ENCODE results near the gene ERAS.

ERAS gene

DNA sequence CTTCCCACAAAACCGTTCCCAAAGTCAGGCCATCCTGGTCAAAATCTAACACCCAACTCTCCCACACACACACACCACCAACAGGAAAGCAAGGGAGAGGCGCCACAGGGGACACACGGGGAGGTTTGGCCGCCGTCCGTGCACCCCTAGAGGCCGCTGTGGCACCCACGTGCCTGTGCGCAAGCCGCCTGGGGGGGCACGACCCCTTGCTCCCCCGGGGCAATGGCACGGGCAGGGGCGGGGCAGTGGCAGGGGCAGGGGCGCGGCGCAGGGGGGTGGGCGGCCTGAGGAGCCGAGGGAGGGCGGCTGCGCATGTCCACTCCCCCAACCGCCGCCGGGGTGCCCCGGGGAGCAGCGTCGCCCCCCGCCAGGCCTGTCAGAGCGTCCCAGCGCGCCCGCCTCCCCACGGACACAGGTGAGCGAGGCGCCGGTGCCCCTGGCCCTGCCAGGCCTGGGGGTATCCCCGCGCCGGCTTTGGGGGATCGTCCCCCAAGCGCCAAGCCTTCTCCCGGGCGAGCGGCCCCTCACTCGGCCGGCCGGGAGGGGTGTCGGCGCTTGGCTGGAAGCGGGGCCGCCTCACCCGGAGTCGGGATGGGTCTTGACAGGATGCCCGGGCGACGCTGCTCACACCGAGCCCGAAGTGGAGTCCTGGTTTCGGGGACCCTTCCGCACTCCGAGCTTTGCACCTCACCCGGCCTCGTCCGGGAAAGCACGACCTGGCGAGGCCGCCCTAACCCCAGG is at the start of gene ERAS:
Gene ERAS, plus strand, starts transcription at position 379 of the 741 bp plus-strand sequence. CDS start 2,611 bp downstream, outside the sequence.
- no peak for DNase-seq (ENCODE audit: low read depth, low spot score)

DNA sequence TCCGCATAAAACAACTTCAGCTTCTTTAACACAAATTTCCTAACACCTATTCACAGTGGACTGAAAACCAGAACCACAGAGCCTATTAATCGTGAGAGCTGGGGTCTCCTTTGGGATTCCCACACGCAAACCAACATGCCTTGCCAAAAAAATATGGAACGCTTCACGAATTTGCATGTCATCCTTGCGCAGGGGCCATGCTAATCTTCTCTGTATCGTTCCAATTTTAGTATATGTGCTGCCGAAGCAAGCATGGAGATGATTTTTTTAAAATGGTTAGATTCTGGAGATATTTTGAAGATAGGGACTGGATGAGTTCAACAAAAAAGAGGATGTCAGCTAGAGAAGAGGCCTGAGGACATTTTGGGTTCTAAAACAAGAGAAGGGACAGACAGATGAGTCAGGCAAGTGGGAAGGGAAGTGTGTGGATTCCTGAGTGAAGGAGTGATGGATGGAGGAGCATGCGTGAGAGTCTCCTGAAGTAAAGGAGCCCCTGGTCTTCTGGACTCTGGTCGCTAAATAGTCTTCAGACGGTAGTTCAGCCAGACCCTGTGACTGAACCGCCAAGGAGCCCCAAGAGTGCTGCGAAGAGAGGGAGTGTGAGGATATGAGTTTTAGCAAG is 49.4 kb upstream of the ERAS start:
- DNase-seq (ENCODE audit: low read depth, low spot score): no peak

DNA sequence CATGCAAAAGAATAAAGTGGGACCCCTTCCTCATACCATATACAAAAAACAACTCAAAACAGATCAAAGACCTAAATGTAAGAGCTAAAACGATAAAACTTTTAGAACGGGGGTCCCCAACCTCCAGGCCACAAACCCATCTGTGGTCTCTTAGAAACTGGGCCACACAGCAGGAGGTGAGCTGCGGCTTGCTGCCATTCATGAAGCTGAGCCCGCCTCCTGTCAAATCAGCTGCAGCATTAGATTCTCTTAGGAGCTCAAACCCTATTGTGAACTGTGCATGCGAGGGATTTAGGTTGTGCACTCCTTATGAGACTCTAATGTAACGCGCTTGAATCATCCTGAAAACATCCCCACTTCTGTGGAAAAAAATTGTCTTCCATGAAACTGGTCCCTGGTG is 46.9 kb upstream of the ERAS start:
- DNase-seq (ENCODE audit: low read depth, low spot score): no peak

DNA sequence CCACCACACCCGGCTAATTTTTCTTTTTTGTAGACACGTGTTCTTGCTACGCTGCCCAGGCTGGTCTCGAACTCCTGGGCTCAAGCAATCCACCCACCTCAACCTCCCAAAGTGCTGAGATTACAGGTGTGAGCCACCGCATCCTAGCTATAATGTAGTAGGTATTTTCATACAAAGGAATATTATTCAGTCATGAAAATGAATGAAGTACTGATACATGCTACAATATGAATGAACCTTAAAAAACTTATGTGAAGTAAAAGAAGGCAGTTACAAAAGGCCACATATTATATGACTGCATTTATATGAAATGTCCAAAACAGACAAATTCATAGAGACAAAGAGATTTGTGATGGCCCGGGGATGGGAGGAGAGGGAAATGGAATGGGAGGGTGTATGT is 44.6 kb upstream of the ERAS start:
- no peak for DNase-seq (ENCODE audit: low read depth, low spot score)

- DNase-seq (ENCODE audit: low read depth, low spot score): no peak
Observed at GRCh38 chrX:48782216-48782615, 44.1 kb upstream of the ERAS start.

GRCh38 chrX:48782795-48783194 is 43.5 kb upstream of the ERAS start:
- no peak for DNase-seq (ENCODE audit: low read depth, low spot score)

DNA sequence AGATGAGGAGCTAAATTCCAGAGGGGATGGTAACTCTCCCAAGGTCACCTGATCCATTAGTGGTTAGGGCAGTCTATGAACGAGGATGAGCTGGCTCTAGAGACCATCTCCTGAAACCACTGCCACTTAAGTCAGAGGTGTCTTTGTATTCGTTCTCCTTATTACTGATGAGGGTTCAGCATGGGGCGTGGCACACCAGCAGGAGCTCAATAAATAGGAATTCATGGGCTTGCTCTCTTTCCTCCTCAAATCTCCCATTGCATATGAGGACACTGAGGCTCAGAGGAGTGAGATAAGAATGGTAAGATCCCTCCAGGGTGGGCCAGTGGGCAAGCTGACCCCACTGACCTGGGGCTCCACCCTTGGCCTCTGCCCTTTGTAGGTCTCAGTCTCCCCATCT is 41.6 kb upstream of the ERAS start:
- DNase-seq (ENCODE audit: low read depth, low spot score): no peak

DNA sequence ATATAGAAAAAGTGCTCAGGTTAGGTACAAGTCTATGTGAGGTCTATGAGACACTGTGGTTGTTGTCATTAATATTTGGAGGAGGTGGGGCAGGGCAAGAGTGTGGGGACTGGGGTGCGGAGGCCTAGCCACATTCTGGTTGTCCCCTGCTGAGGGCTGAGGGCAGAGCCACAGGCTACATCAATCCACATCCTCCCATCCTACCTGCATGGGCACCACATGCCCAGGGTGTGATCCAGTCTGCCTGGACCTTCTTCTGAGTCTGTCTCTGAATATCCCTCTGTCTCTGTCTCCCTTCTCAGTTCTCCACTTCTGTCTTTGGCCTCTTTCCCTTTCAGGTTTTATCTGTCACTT is 41.1 kb upstream of the ERAS start:
- no peak for DNase-seq (ENCODE audit: low read depth, low spot score)

- DNase-seq (ENCODE audit: low read depth, low spot score): no peak
Observed at GRCh38 chrX:48785540-48786214, 40.6 kb upstream of the ERAS start.

GRCh38 chrX:48786341-48786800 is 39.9 kb upstream of the ERAS start, which contains the start of gene GATA1:
Gene GATA1 (plus strand): TSS chrX:48786590. CDS start chrX:48791110, 4,520 bp downstream.
- no peak for DNase-seq (ENCODE audit: low read depth, low spot score)

GRCh38 chrX:48786825-48787504 is 39.3 kb upstream of the ERAS start:
- DNase-seq (ENCODE audit: low read depth, low spot score): no peak

- no peak for DNase-seq (ENCODE audit: low read depth, low spot score)
Observed at GRCh38 chrX:48787505-48788443, 38.5 kb upstream of the ERAS start.

DNA sequence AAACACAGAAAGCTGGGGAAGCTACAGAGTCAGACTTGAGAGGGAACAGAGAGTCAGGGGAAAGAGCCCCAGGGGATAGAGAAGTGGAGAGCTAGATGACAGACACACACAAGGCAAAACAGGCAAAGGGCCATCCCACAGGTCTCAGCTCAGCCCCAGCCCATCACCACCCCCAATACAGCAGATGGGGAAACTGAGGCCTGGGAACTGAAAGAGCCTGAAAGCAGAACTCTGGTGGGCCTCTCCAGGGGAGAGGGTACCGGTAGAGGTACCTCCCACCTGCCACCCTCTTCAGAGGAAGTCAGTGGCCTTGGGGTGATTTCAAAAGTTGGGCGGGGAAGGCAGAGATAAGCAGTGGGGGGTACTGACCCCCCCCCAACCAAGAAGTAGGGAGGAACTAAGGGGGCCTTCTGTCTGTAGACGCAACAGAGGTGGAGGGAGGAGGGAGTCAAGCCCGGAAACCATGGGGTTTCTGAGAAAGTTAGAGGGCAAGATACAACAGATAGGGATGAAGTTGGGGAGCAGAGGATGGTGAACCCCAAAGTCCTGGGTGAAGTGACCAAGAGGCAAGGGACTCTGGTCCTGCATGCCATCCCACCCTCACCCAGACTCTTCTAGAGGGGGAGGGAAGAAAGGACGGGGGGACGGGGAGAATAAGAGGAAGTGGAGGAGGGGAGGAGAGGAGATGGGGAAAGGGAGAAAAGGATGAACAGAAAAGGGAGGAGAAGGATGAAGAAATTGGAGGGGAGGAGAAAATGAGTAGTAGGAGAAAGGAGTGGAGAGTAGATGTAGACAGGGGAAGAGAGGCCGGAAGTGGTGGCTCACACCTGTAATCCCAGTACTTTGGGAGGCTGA is 36.7 kb upstream of the ERAS start:
- DNase-seq (ENCODE audit: low read depth, low spot score): no peak

DNA sequence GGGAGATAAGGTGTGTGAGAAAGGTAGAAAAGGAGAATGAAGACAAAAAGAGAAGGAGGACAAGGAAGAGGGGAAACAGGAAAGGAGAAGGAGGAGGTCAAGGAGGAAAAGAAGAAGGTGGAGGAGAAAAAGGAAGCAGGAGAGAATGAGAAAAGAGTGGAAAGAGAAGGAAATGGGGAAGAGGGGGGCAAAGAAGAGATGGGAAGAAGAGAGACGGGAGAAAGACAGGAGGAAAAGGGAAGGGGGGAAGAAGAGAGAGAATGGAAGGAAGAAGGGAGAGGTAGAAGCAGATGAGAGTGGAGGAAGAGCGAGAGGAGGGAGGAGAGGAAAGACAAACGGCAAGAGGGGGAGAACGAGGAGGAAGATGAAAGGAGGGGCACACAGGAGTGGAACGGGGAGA is 35.8 kb upstream of the ERAS start:
- no peak for DNase-seq (ENCODE audit: low read depth, low spot score)

DNA sequence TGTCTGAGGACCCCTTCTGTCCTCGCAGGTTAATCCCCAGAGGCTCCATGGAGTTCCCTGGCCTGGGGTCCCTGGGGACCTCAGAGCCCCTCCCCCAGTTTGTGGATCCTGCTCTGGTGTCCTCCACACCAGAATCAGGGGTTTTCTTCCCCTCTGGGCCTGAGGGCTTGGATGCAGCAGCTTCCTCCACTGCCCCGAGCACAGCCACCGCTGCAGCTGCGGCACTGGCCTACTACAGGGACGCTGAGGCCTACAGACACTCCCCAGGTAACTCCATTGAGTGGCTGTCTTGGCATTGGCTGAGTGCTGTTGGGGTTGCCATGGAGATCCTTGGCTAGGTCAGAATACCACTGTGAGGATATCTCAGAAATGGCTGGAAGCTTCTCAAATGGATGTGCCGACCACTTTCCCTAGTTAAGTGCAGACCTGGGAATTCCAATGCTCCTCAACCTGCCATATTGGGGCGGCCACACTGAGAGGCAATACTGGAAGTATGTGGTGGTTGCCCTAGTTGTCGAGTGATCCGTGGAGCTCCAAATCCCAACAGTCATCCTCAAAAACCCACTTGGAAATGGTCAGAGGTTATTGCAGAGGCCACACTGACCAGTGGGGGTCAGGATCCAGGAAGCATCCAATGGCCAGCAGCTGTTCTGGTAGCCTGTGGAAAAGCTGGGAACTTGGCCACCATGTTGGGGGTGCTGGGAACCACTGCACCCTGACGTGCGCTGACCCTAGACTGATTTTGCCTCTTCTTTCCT is 35.1 kb upstream of the ERAS start:
- DNase-seq (ENCODE audit: low read depth, low spot score): no peak

DNA sequence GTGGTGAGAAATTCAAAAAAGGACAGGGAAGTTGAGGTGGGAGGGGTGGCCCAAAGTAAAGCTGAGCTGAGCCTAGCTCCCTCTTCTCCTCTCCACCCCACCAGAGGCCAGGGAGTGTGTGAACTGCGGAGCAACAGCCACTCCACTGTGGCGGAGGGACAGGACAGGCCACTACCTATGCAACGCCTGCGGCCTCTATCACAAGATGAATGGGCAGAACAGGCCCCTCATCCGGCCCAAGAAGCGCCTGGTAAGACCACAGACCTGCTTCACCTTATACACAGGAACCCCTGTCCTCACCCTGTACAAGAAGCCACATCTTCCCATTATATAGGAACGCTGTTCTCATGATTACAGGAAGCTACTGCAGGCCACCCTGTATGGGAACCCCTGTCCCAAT is 34.1 kb upstream of the ERAS start:
- no peak for DNase-seq (ENCODE audit: low read depth, low spot score)

DNA sequence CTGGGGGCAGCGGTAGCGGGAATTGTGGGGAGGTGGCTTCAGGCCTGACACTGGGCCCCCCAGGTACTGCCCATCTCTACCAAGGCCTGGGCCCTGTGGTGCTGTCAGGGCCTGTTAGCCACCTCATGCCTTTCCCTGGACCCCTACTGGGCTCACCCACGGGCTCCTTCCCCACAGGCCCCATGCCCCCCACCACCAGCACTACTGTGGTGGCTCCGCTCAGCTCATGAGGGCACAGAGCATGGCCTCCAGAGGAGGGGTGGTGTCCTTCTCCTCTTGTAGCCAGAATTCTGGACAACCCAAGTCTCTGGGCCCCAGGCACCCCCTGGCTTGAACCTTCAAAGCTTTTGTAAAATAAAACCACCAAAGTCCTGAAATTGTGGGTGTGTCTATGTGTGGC is 32.4 kb upstream of the ERAS start:
- no peak for DNase-seq (ENCODE audit: low read depth, low spot score)

DNA sequence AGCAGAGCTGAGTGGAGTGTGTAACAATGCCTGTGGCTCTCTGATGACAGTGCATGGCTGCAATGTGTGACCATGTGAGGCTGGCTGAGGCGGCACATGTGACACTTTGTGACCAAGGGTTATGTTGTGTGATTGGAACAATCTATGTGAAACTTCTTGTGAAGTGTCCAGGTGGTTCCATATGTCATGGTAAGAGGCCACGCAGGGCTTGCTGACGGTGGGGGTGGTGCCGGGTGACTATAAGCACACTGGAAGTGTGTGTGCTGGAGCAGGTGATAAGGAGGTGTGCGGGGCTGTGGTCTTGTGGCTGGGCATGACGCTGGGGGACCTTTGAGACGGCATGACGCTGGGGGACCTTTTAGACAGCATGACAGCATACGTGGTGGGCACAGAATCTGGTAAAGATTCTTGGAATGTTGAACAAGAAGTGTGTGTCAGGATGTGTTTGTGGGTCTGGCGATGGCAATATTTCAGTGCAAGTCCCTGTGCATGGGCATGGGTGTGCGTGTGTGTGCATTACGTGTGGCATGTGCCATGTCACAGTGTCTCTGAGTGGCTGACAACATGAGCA is 31.9 kb upstream of the ERAS start:
- DNase-seq (ENCODE audit: low read depth, low spot score): no peak

DNA sequence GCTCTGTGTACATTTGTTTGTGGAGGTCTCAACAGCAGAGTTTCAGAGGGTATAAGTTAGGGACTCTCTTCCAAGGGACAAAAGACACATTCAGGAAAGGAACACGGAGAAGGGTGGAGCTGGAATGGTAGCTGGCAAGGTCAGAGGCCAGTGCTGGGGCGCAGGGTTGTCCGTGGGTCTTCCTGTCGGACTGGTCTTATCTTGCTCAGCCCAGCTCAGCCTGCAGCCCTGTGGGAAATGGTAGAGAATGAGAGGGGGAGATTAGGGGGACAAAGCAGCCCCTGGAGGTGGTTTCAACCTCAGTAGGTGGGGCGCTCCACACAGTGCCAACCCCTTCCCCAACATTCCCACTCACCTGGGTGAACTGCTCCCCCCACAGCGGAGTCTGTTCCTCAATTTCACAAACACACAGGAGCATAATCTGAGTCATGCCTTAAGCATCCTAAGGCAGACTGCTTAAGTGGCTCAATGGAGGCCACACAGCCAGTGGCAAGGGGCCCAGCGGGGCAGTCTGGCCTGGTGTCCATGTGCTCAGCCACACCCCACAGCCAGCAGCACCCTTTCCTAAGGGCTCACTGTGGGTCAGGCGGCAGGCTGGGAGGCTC is 31.3 kb upstream of the ERAS start:
- no peak for DNase-seq (ENCODE audit: low read depth, low spot score)

All from brain pericyte (primary cell).